HEK293 (cell line): ENCODE measurements around the gene NME1.

Source experiments
- CTCF ChIP-seq: fragments of 450-650 bp; formaldehyde crosslinking; IDR thresholded peaks from 2 replicates; pipeline ENCODE4 v1.5.1; 2016; ENCODE audit warnings: missing biosample characterization, missing genetic modification characterization
- ZNF174 ChIP-seq: fragments of 450-650 bp; formaldehyde crosslinking; IDR thresholded peaks from 2 replicates; pipeline ENCODE4 v1.5.0; 2017; ENCODE audit warnings: missing biosample characterization, mild to moderate bottlenecking, missing genetic modification characterization

GRCh38 chr17:51154176-51154575, 817 bp downstream of the NME1 start:
- no peak for TF ChIP-seq ZNF174
- no peak for TF ChIP-seq CTCF (tag by site-specific recombination)
